Type B pancreatic cell (in vitro differentiated cells): Measurements from ENCODE around the gene MELTF. TPM values are rescaled to one million over a fixed set of nuclear protein-coding genes. Genes with fewer than 3 reads are reported as not detected.

Source experiments
- DNase-seq: peaks from one replicate; pipeline ENCODE4 v3.0.0; 2021; ENCODE audit warnings: mixed read lengths; ENCODE audit not compliant: unreplicated experiment; ENCODE audit errors: extremely low spot score
- H3K27ac Mint-ChIP-seq: 2 replicates; pipeline ENCODE4 v1.8.0; 2021; ENCODE audit warnings: mild to moderate bottlenecking, mixed read lengths
- H3K27me3 Mint-ChIP-seq: 2 replicates; pipeline ENCODE4 v1.8.0; 2021; ENCODE audit warnings: mixed read lengths
- H3K36me3 Mint-ChIP-seq: 2 replicates; pipeline ENCODE4 v1.8.0; 2021; ENCODE audit warnings: mixed read lengths
- H3K4me1 Mint-ChIP-seq: one replicate; pipeline ENCODE4 v1.8.0; 2021; ENCODE audit warnings: mixed read lengths; ENCODE audit not compliant: unreplicated experiment
- H3K4me3 Mint-ChIP-seq: 2 replicates; pipeline ENCODE4 v1.8.0; 2021; ENCODE audit warnings: mild to moderate bottlenecking, mixed read lengths
- H3K9me3 Mint-ChIP-seq: 2 replicates; pipeline ENCODE4 v1.8.0; 2021; ENCODE audit warnings: mixed read lengths
- CTCF ChIP-seq: fragments of 200-600 bp; sonication (generic); conservative IDR thresholded peaks from 2 replicates; pipeline ENCODE4 v1.5.0; 2021; ENCODE audit warnings: antibody characterized with exemption, mild to moderate bottlenecking
- total RNA-seq: library from RNA; stranded (reverse); gene quantifications from 2 replicates; pipeline ENCODE4 v1.2.1, GENCODE V29; 2021; ENCODE audit warnings: low replicate concordance

Gene MELTF
- total RNA-seq, 1 donor from 2014 or later, result 3.0 TPM

DNA sequence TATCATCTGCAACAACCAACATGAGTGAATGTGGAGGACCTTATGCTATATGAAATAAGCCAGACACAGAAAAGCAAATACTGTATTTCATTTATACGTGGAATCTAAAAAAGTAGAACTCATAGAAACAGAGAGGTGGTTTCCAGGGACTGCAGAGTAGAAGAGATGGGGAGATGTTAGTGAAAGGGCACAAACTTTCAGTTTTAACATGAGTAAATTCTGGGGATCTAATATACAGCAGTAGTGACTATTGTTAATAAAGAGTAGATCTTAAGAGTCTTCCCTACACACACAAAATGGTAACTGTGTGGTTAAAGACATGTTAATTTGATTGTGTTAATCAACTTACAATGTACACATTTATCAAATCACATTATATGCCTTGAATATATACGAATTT is 20.9 kb upstream of the MELTF start:
- no peaks in the 10 kb centered on the region for H3K27me3 Mint-ChIP-seq
- no peak overlapping the region for H3K4me3 Mint-ChIP-seq
- TF ChIP-seq CTCF, result no peak
- H3K4me1 Mint-ChIP-seq, result no peaks in the 10 kb centered on the region
- no peak for DNase-seq
- H3K36me3 Mint-ChIP-seq, result peaks cover 36% of the 10 kb centered on the region
- H3K27ac Mint-ChIP-seq, result no peak overlapping the region
- H3K9me3 Mint-ChIP-seq, result no peaks in the 10 kb centered on the region

- DNase-seq, result no peak
- Mint-ChIP-seq H3K4me1 (no peaks in the 10 kb centered on the region), H3K27ac (no peak overlapping the region), H3K4me3 (no peak overlapping the region), H3K27me3 (no peaks in the 10 kb centered on the region), H3K9me3 (no peaks in the 10 kb centered on the region), H3K36me3 (peaks cover 18% of the 10 kb centered on the region)
- no peak for TF ChIP-seq CTCF
Observed at GRCh38 chr3:197042539-197042938, 12.9 kb upstream of the MELTF start.

DNA sequence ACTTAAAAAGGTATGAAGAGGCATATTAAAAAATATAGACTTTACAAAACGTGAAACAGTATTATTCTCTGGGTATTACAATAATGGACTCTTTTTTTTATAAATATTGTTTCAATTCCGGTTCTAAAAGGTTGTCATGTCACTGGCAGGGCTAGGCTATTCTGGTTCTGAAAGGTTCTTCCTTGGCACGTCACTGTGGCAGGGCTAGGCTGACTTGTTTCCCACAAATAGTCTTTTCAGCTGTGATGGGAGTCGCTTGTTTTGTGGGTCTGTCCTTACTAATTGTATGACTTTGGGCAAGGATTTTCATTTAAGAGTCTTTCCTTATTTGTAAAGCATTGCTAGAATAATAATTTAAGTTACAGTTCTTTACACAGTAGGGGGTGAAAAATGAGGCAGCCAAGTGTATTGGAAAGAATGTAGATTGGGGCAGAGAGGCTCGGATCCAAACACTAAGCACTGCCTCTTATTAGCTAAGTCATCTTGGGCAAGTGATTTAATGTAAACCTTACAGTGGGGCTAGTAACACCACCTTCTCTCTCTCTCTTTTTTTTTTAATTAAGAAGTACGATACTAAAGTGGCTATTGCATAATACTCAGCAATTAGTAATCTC is 12.4 kb upstream of the MELTF start:
- Mint-ChIP-seq H3K36me3 (peaks cover 16% of the 10 kb centered on the region), H3K27me3 (no peaks in the 10 kb centered on the region)

GRCh38 chr3:197040658-197041057 is 11.0 kb upstream of the MELTF start:
- Mint-ChIP-seq H3K36me3 (peaks cover 5% of the 10 kb centered on the region), H3K4me1 (no peaks in the 10 kb centered on the region), H3K4me3 (no peak overlapping the region), H3K27me3 (peaks cover 4% of the 10 kb centered on the region), H3K27ac (no peak overlapping the region), H3K9me3 (no peaks in the 10 kb centered on the region)
- TF ChIP-seq CTCF, result no peak
- no peak for DNase-seq

More for the DNA sequence above, 12.4 kb upstream of the MELTF start:
- Mint-ChIP-seq H3K27ac (no peak overlapping the region), H3K9me3 (no peaks in the 10 kb centered on the region), H3K4me3 (no peak overlapping the region), H3K4me1 (no peaks in the 10 kb centered on the region)
- DNase-seq, result no peak
- no peak for TF ChIP-seq CTCF

DNA sequence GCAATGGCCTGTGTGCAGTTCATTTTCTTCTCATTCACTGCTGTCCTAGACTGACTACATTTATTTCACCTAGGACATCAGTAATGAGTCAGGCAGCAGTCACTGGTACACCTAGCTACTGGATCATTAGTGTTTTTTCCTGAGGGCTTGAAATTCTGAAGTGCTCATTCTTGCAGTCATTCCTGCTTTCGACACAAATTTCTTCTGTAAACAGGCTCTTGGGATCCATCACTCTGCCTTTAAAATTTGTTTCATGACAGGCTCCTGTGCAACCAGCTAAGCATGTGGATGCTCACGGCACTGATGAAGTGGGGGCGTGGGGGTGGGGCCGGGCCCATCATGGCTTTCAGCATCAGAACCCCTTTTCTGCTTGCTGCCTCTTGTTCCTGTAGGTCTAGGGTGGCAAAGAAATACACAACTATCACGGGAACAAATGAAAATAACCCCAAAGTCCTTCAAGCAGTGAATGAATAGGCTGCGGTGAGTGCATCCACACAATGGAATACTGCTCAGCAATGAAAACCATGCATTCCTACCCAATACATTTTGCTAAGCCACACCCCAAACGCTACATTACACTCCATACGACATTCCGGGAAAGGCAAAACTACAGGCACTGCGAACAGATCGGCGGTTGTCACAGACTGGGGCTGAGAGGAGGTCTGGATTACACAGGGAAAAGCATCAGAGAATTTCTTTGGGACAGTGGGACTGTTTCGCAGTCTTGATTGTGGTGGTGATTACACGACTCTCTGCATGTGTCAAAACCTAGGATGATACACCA is 9.3 kb upstream of the MELTF start:
- no peak overlapping the region for H3K4me3 Mint-ChIP-seq
- H3K9me3 Mint-ChIP-seq, result no peaks in the 10 kb centered on the region
- peaks cover 3% of the 10 kb centered on the region for H3K36me3 Mint-ChIP-seq
- peaks cover 12% of the 10 kb centered on the region for H3K27me3 Mint-ChIP-seq
- DNase-seq, result no peak
- no peak overlapping the region for H3K27ac Mint-ChIP-seq
- H3K4me1 Mint-ChIP-seq, result no peaks in the 10 kb centered on the region
- no peak for TF ChIP-seq CTCF
